Hepatic stellate cell (primary cell): ENCODE measurements around the gene CRK.

ENCODE experiments used
- DNase-seq: peaks from one replicate; pipeline ENCODE4 v3.0.0; 2011; ENCODE audit warnings: low spot score

CRK gene

DNA sequence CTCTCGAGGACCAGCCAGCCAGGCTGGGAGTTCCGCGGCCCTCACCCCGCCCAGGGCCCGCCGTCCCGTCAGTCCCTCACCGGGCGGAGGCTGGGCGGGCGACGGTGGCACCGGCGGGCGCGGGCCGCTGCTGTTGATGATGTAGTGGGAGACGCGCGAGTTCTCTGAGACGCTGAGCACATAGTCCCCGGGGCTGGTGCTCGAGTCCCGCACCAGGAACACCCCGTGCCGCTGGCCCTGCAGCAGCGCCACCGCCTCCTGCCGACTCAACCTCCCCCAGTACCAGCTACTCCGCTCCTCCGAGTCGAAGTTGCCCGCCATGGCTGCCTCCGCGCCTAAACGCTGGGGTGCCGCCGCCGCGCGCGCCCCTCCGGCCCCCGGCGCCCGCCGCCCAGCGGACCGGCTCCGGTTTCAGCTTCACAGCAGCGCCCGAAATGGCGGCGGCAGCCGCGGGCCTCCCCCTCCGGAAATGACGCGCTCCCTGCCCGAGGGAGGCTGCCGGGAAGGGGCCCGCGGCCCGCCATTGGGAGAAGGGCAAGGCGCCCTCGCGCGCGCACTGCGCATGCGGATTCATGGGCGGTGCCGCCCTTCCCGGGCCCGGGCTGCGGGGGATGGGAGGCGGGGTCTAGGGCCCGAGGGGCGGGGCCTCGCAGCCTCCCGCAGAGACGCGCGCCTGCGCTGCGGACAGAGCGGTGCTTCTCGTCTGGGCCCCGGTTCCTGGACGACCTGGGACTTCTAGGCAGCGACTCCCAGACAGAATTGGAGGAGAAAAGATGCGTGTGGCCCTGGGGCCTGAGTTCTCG, at the start of gene CRK:
Gene CRK, minus strand, starts transcription at position 436 of the 803 bp plus-strand sequence. Its CDS starts 115 bp downstream, at position 321.
- peak; percentile 99 for DNase-seq

DNA sequence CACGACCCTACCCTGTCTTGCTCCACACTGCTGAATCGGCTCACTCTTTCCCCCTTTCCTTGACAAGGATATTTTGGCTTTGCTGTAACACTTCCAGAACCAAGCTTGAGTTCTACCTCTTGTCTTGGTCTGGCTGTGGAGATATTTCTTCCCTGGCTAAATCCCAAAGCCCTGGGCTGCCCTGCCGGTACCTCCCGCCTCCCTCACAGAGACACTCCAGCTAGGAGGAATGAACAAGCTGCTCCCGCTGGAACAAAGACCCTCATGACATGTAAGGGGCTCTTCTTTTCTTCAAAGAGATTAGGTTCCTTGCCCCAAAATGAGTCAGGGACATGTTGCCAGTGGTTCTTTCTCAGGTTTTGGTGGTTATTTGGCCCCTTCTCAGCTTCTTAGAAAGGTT, 49.6 kb upstream of the CRK start:
- no peak for DNase-seq

- DNase-seq: no peak
Measured at GRCh38 chr17:1504866-1505265, 48.8 kb upstream of the CRK start.

DNA sequence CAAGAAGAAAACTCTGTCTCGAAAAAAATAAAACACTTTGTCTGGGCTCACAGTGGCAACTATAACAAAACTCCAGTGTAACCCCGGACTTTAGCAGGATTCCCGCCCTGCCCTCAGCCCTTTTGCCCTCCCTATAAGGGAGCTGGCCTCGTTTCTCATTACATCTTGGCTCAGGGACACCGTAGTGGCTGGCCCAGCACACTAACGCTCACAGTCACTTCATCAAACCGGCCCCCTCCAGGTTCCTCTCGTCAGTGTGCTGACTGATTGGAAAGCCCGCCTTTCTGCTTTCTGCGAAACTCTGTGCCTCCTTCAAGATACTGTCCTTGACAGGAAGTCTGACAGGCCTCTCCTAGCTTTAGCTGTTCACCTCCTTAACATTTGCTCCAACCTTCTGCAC, 47.7 kb upstream of the CRK start:
- DNase-seq: no peak

DNA sequence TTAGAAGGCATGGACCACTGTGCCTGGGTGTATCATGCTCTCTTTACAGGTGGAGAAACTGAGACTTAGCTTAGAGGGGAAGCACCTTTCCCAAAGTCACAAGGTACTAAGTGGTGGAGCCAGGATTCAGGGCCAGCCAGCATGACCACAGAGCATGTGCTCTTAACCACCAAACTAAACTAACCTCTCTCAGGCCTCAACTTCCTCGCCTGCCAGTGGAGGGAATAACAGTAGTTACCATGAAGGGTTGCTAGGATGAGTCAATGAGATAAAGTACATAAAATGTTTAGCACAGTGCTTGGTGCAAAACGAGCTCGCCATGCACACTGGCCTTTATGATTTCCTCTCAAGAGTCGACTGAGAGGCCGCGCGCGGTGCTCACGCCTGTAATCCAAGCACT, 42.8 kb upstream of the CRK start:
- DNase-seq: peak; percentile 68

DNA sequence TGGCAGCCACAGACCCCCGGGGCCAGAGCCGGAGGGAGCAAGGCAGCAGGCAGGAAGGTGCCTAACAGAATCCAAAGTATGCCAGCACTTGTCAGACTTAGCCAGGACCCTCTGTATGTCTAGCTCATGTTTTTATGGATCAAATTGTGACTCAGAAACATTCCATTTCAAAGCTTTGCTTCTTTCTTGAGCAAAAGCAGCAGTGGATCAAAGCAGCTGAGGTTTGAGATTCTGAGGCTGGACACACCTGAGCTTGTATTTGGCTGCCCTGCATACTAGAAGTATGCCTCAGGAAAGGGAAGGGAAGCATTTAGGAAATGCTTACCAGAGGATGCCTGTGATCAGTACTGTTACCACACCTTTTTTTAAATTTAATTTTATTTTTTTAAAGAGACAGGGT, 42.2 kb upstream of the CRK start:
- no peak for DNase-seq

GRCh38 chr17:1497831-1498230, 41.8 kb upstream of the CRK start:
- DNase-seq: no peak

DNA sequence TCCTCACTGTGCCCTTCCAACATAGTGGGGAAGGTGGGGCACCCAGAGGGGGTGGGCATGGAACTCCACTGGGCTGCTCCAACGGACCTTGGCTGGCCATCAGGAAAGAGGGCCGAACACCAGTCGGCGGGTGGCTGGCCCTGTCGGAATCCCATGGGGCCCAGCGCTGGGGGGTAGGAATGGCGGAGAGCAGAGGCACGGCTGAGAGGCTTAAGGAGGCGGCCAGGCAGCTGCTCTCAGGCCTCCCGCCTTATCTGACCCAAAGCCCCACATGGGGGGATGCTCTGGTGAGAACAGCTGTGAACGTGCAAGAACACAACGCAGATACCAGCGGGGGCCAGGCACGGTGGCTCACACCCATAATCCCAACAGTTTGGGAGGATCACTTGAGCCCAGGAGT, 40.8 kb upstream of the CRK start:
- DNase-seq: no peak

GRCh38 chr17:1495265-1495989, 39.4 kb upstream of the CRK start:
- no peak for DNase-seq

GRCh38 chr17:1494736-1495253, 38.8 kb upstream of the CRK start:
- no peak for DNase-seq

DNA sequence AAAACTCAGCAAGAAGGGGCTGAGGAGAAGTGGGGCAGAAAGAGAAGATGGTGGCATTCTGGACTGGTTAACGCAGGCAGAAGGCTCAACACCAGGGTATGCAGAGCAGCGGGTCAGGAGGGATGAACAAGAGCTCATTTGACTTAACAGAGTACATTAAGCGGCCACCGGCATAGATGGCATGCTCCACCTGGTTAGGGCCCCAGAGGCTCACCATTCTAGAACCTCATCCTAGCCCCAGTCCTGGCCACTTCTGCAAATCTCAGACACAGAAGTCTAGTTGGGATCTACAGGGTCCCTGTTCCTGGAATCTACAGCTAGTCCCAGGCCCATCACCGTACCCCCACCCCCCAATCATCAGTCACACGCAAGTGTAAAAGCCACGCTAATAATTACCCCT, 38.2 kb upstream of the CRK start:
- no peak for DNase-seq

DNA sequence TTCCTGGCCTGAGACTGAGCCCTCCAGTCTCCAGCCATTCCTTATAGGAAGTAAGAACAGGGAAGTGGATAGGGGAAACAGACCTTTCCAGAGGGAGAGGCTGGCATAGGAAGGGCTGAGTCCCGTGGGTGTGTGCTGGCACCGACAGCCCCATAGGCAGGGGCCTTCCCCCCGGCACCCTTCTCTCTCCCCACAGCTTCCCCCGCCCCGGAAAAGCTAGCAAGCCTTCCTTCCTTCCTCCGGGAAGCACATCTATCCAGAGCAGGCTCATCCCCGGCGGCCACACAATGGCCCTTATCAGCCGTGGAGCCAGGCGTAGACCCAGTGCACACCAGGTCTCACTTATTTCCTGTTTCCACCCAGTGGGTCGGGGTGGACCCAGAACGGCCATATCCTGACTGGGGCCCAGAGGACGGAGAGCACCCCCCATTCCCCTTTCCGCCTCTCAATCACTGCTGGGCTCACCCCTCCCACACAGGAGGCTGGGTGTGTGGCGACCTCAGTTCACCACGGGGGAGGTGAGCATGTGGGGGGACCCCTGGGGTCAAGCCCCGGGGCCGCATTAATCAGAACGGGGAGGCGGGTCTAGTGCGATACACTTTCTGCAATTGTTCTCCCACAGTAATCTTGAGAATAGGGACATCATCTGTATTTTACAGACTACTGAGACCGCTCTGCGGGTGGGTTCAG, 37.4 kb upstream of the CRK start:
- DNase-seq: no peak

DNA sequence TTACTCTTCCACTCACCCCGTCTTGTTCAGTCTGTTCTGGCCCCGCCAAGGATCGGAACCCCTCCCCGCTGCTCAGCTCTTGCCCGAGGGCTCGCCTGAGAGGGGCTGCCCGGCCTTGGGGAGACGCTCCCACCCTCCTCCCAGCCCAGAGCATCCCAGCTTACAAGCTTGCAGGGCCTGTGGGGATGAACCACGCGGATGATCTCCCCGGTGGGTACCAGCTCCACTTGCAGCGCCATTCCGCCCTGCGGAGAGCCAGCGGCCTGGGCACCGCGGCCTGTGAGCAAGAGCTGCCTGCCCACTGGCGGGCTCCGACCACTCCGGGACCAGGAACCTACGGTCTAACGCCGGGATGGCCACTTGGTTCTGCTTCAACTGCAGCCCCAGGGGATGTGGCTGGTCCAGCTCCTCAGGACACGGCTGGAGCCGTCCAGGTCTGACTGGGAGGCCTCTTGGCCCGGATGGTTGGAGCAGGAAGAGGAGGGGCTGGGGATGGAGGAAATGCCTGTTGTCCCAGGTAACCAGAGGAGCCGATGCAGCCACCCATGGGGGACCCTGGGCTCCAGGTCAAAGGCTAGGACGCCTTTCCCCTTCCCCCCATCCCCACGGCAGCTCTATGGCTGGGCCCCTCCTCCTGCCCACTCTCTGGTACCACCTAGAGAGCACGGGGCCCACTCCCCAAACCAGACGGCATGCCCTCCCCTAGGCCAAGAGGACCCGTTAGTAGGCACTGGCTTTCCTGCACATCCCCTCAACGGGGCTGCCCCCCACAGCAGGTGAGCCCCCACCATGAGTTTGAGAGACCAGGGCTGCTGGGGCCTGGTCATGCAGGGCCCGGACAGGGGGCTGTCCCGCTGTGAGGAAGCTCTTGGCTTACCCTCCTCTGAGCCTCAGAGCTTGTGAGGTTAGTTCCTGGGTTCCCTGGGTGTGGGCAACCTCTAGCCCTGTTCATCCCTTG, 36.5 kb upstream of the CRK start, which contains the start of gene MYO1C:
Gene MYO1C, minus strand, starts transcription at position 438 of the 958 bp plus-strand sequence. Its CDS starts 199 bp downstream, at position 239.
- DNase-seq: no peak

- DNase-seq: peak; percentile 91
Measured at GRCh38 chr17:1491443-1492248, 35.6 kb upstream of the CRK start.

GRCh38 chr17:1490643-1491442, 34.8 kb upstream of the CRK start:
- DNase-seq: peak; percentile 80

DNA sequence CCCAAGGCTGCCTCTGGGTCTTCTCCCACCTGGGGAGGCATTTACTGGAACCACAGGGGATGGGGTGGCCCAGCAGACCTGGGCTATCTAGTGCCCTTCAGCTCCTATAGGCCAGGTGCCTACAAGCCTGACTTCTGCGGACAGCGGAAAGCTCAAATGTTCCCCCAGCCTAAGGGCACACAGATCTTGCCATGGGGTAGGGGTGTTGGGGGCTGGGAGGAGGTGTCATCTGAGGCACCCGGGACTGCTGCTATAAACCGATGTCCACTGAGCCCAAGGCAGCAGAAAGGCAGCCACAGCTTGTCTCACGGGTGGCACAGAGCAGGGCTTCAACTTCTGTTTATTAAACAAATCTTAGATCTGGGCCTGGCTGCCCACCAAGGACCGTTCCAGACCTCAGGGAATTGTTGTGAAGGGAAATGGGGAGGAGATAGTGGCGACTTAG, 32.8 kb upstream of the CRK start:
- no peak for DNase-seq

DNA sequence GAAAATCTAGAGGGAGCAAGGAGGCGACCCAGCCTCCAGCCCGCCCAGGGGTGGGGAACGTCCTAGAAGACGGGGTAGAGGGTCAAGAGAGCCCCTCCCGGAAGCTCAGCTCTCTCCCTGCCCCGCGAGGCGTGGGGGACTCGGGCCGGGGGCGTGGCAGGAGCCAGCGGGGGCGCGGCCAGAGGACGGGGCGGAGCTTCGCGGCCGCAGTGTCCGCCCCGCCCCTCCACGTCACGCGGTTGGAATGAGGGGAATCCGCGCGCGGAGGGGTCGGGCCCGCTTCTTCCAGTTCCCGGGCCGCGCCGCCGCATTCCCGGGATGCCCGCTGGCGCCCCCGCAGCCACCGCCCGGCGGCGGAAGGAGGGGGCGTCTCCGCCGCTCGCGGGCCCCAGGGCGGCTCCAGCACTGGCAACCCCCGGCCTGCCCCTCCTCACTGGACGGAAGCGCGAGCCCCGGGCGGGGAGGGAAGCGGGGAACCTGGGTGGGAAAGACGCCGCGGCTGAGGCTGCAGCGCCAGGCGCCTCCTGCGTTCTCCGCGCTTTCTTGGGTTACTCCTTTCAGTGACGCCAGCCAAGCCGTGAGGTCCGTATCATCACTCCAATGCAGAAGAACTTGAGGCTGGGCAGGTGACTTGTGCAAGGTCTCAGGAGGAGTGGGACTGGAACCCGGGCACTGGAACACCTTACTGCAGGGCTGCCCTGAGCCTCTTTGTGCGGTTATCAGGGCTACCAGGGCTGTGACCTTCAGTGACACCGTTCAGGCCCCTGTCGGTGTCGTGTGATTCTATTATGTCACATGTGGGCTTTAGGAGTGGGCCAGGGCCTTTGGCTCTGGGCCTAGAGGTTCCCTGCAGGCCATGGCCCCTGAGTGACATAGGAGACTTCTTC, 32.1 kb upstream of the CRK start:
- DNase-seq: peak; percentile 91
